Measurements from ENCODE around the gene MAST2. TPM values are rescaled to one million over a fixed set of nuclear protein-coding genes. Genes with fewer than 3 reads are reported as not detected.

The MAST2 gene
- total and polyA plus RNA-seq, 9 of the 15 experiments (the other 6 are each of a cell fraction or from before 2014, with no cell fraction given), result 0.73 to 32.0 (median 17.8) TPM

GRCh38 chr1:46036894-46037839, 233.8 kb downstream of the MAST2 start (continued):
- TF ChIP-seq ZNF407 (IDR thresholded peaks at IDR 0.05; ENCODE audit: low read depth) (no peak), FOXK2 (conservative IDR thresholded peaks at IDR 0.05 in 1 of 2, IDR thresholded peaks at IDR 0.05 in 1 of 2; ENCODE audit: low read depth in 2 of 2) (no peak), ZNF224 (CRISPR knock-in tag; IDR thresholded peaks at IDR 0.05) (no peak), NFE2 (IDR thresholded peaks at IDR 0.05; ENCODE audit: low read depth) (no peak), TFE3 (CRISPR knock-in tag; IDR thresholded peaks at IDR 0.05) (no peak; the same call in 1 of the 2 replicates), ZC3H8 (IDR thresholded peaks at IDR 0.05) (no peak), GABPA (tag; conservative IDR thresholded peaks at IDR 0.05; ENCODE audit: low read depth) (no peak), MTA2 (IDR thresholded peaks at IDR 0.05; ENCODE audit: low read depth) (no peak), XRCC3 (IDR thresholded peaks at IDR 0.05) (no peak), ZNF143 (CRISPR knock-in tag; IDR thresholded peaks at IDR 0.05) (0 out of 2 replicates have a peak, but pooled peaks have one; percentile 34), RREB1 (CRISPR knock-in tag; IDR thresholded peaks at IDR 0.05) (0 out of 2 replicates have a peak, but pooled peaks have one; percentile 67)
